Mesenchymal stem cell (in vitro differentiated cells and primary cell): ENCODE data around the gene GFOD1.
A peak's percentile ranks its signal among the peaks of the same experiment; 100 is the strongest.
"Not testable (repeated sequence)": the region's sequence is repeated elsewhere in the genome, so short reads cannot be mapped to it uniquely, and the experiment has no call there.

Source experiments
- DNase-seq: peaks from one replicate; pipeline ENCODE4 v3.0.0-alpha.2; 2013
- H2AFZ ChIP-seq: one replicate; pipeline ENCODE4 v1.6.1; 2013; ENCODE audit warnings: low read depth, mild to moderate bottlenecking, control low read depth, inconsistent platforms, low read length, moderate library complexity
- H2AK5ac ChIP-seq: 2 replicates; pipeline ENCODE4 v1.6.1; 2013; ENCODE audit warnings: low read length, moderate library complexity, mild to moderate bottlenecking, inconsistent platforms; ENCODE audit not compliant: severe bottlenecking
- H2BK120ac ChIP-seq: one replicate; pipeline ENCODE4 v1.6.1; 2013; ENCODE audit warnings: low read depth, mild to moderate bottlenecking, inconsistent platforms, low read length, moderate library complexity
- H2BK12ac ChIP-seq, 2 experiments: one replicate each; pipeline ENCODE4 v1.6.1; 2013; ENCODE audit warnings: inconsistent platforms in 2 of 2, low read length in 2 of 2, mild to moderate bottlenecking in 2 of 2, moderate library complexity in 2 of 2, control low read depth in 1 of 2
- H2BK15ac ChIP-seq: one replicate; pipeline ENCODE4 v1.6.1; 2013; ENCODE audit warnings: mild to moderate bottlenecking, low read depth, inconsistent platforms; ENCODE audit not compliant: poor library complexity, severe bottlenecking
- H2BK5ac ChIP-seq: 2 replicates; pipeline ENCODE4 v1.6.1; 2013; ENCODE audit warnings: low read depth, mild to moderate bottlenecking, low read length, control low read depth, inconsistent platforms; ENCODE audit not compliant: poor library complexity, severe bottlenecking
- H3K14ac ChIP-seq, 2 experiments: one replicate each; pipeline ENCODE4 v1.6.1; 2013; ENCODE audit warnings: inconsistent platforms in 2 of 2, low read length in 2 of 2, control low read depth in 1 of 2, mild to moderate bottlenecking in 1 of 2, moderate library complexity in 1 of 2
- H3K18ac ChIP-seq, 2 experiments: one replicate each; pipeline ENCODE4 v1.6.1; 2013; ENCODE audit warnings: inconsistent platforms in 2 of 2, low read length in 2 of 2, control low read depth in 1 of 2, low read depth in 1 of 2, mild to moderate bottlenecking in 1 of 2
- H3K23ac ChIP-seq, 2 experiments: one replicate each; pipeline ENCODE4 v1.6.1; 2013; ENCODE audit warnings: inconsistent platforms in 2 of 2, low read length in 2 of 2, mild to moderate bottlenecking in 2 of 2, moderate library complexity in 2 of 2, control low read depth in 1 of 2
- H3K27ac ChIP-seq: 2 replicates; pipeline ENCODE4 v1.5.1; 2013; ENCODE audit warnings: mild to moderate bottlenecking, moderate library complexity, low read length, control low read depth, inconsistent platforms; ENCODE audit not compliant: poor library complexity, severe bottlenecking
- H3K27me3 ChIP-seq, 2 experiments: 2 replicates each; pipeline versions ENCODE4 v1.6.1 to v1.7.0; 2013; ENCODE audit warnings: low read length in 2 of 2, mild to moderate bottlenecking in 2 of 2, moderate library complexity in 2 of 2, control low read depth in 1 of 2, inconsistent platforms in 1 of 2; ENCODE audit not compliant: control insufficient read depth in 1 of 2, insufficient read depth in 1 of 2
- H3K36me3 ChIP-seq, 2 experiments: 2 replicates each; pipeline versions ENCODE4 v1.6.1 to v1.7.0; 2013; ENCODE audit warnings: low read length in 2 of 2, control low read depth in 1 of 2, inconsistent platforms in 1 of 2, low read depth in 1 of 2, mild to moderate bottlenecking in 1 of 2; ENCODE audit not compliant: insufficient read depth in 2 of 2, control insufficient read depth in 1 of 2
- H3K4ac ChIP-seq, 2 experiments: one replicate each; pipeline ENCODE4 v1.6.1; 2013; ENCODE audit warnings: inconsistent platforms in 2 of 2, low read length in 2 of 2, mild to moderate bottlenecking in 2 of 2, moderate library complexity in 2 of 2, control low read depth in 1 of 2, low read depth in 1 of 2
- H3K4me1 ChIP-seq: 2 replicates; pipeline ENCODE4 v1.6.1; 2013; ENCODE audit warnings: low read depth, low read length, control low read depth; ENCODE audit not compliant: control insufficient read depth, insufficient read depth
- H3K4me2 ChIP-seq: 2 replicates; pipeline ENCODE4 v1.6.1; 2013; ENCODE audit warnings: low read length, mild to moderate bottlenecking, inconsistent platforms; ENCODE audit not compliant: poor library complexity, severe bottlenecking
- H3K4me3 ChIP-seq, 2 experiments: 2 replicates each; pipeline versions ENCODE4 v1.5.1 to v1.7.0; 2013; ENCODE audit warnings: low read length in 2 of 2, mild to moderate bottlenecking in 2 of 2, control low read depth in 1 of 2, low read depth in 1 of 2; ENCODE audit not compliant: insufficient read depth in 1 of 2
- H3K79me1 ChIP-seq: replicated peaks from 2 replicates; pipeline ENCODE4 v1.6.1; 2013; ENCODE audit warnings: mild to moderate bottlenecking, control low read depth, low read length, inconsistent platforms; ENCODE audit not compliant: poor library complexity, severe bottlenecking
- H3K9ac ChIP-seq: 2 replicates; pipeline ENCODE4 v1.7.0; 2013; ENCODE audit warnings: mild to moderate bottlenecking, low read length, moderate library complexity
- H3K9me3 ChIP-seq: 2 replicates; pipeline ENCODE4 v1.7.0; 2013; ENCODE audit warnings: mild to moderate bottlenecking, low read length; ENCODE audit not compliant: control insufficient read depth
- H4K8ac ChIP-seq: one replicate; pipeline ENCODE4 v1.6.1; 2013; ENCODE audit warnings: inconsistent platforms, mild to moderate bottlenecking, low read length, moderate library complexity
- H4K91ac ChIP-seq: one replicate; pipeline ENCODE4 v1.6.1; 2013; ENCODE audit warnings: mild to moderate bottlenecking, low read length, inconsistent platforms
- WGBS: methylation state at CpG from one replicate; pipeline ENCODE4 v1.1.7; 2013; ENCODE audit warnings: mixed read lengths; 5-methylcytosine and 5-hydroxymethylcytosine counted together

Gene GFOD1

DNA sequence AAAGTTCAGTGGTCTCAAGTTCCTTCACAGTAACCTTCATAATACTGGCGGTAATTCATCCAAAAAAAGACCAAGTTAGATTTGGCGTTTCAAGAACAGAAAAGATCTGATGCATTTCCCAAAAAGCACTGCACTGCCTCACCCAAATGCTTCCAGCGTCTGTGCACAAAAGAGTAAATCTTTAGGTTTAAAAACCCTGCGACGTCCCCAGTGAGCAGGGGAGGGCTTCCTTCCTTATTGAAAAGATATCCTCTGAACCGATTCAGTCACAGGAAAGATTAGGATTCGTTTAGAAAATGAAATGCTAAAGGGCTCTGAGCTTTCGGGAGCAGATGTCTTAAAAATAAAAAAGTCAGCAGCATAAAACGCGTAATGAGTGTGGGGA, 159.7 kb downstream of the GFOD1 start:
- DNase-seq, result no peak
- WGBS, result under 1% methylated on average over 10 of the region's 10 CpGs
- Histone ChIP-seq H2BK12ac (no peak overlapping the region), H3K4me3 (peak overlapping the region; percentile 28 to 97), H2BK5ac (no peak overlapping the region), H3K9me3 (no peaks in the 10 kb centered on the region), H2BK120ac (no peak overlapping the region), H3K4me1 (peaks cover 1% of the 10 kb centered on the region), H3K27me3 (no peaks in the 10 kb centered on the region), H3K18ac (peak overlapping the region in 1 of 2 experiments; percentile 5), H3K27ac (no peak overlapping the region), H3K9ac (peak overlapping the region; percentile 95), H3K79me1 (peaks cover 5% of the 10 kb centered on the region), H3K23ac (no peak overlapping the region), H2BK15ac (no peak overlapping the region), H2AK5ac (no peak overlapping the region), H3K14ac (no peak overlapping the region), H3K4me2 (peak overlapping the region; percentile 92), H2AFZ (no peak overlapping the region), H3K36me3 (peaks cover 3 to 27% of the 10 kb centered on the region in 2 experiments), H4K91ac (no peak overlapping the region), H3K4ac (peak overlapping the region in 1 of 2 experiments; percentile 12), H4K8ac (no peak overlapping the region)

- not testable (repeated sequence) for H4K8ac ChIP-seq, H2AK5ac ChIP-seq, H3K4me3 ChIP-seq, H2BK12ac ChIP-seq, DNase-seq, H3K9me3 ChIP-seq, H3K4me1 ChIP-seq, H3K4ac ChIP-seq, H3K18ac ChIP-seq, H2BK120ac ChIP-seq, H3K27me3 ChIP-seq, H3K14ac ChIP-seq, H2BK15ac ChIP-seq, H3K23ac ChIP-seq, H2AFZ ChIP-seq, H3K9ac ChIP-seq, H2BK5ac ChIP-seq, H4K91ac ChIP-seq, H3K4me2 ChIP-seq, H3K27ac ChIP-seq
- 88% methylated on average over 2 of the region's 3 CpGs for WGBS
- H3K36me3 ChIP-seq, result peaks cover 6 to 43% of the 10 kb centered on the region in 2 experiments
- H3K79me1 ChIP-seq, result peaks cover 12% of the 10 kb centered on the region
Measured at GRCh38 chr6:13326031-13326586, 161.3 kb downstream of the GFOD1 start.

GRCh38 chr6:13319891-13320564, 167.4 kb downstream of the GFOD1 start:
- Histone ChIP-seq H2AFZ (no peak overlapping the region), H3K27me3 (no peaks in the 10 kb centered on the region), H3K4ac (no peak overlapping the region), H2BK15ac (no peak overlapping the region), H4K91ac (no peak overlapping the region), H2BK12ac (no peak overlapping the region), H4K8ac (no peak overlapping the region), H3K9ac (no peak overlapping the region), H3K18ac (no peak overlapping the region), H2BK5ac (no peak overlapping the region), H3K23ac (no peak overlapping the region), H3K4me2 (no peak overlapping the region), H2AK5ac (no peak overlapping the region), H3K4me3 (no peak overlapping the region), H3K9me3 (no peaks in the 10 kb centered on the region), H3K79me1 (peaks cover 22% of the 10 kb centered on the region), H2BK120ac (no peak overlapping the region), H3K36me3 (peaks cover 34 to 93% of the 10 kb centered on the region in 2 experiments), H3K14ac (no peak overlapping the region), H3K4me1 (peaks cover 2% of the 10 kb centered on the region), H3K27ac (no peak overlapping the region)
- no peak for DNase-seq
- 95% methylated on average over 4 of the region's 5 CpGs for WGBS

DNA sequence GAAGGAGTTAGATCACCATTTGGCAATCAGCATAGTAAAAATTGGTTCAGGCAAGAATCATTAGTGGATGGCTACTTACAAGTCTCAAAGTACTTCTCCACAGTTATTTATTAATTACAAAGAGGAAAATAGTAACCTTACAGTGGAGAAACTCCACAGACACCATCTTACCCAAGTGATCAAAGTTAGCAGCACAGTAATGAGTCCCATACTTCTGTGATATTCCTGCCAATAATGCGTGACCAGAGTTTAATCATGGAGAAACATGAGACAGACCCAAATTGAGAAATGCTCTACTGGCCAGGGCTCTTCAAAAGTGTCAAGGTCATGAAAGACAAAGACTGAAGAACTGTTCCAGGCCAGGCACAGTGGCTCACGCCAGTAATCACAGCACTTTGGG, 168.6 kb downstream of the GFOD1 start:
- Histone ChIP-seq H3K9ac (no peak overlapping the region), H3K27ac (no peak overlapping the region), H2AFZ (no peak overlapping the region), H4K8ac (no peak overlapping the region), H3K27me3 (no peaks in the 10 kb centered on the region), H3K23ac (no peak overlapping the region), H2AK5ac (no peak overlapping the region), H3K4ac (no peak overlapping the region), H2BK5ac (no peak overlapping the region), H3K4me1 (peaks cover 2% of the 10 kb centered on the region), H3K18ac (no peak overlapping the region), H3K4me3 (no peak overlapping the region), H3K14ac (no peak overlapping the region), H2BK12ac (no peak overlapping the region), H2BK120ac (no peak overlapping the region), H3K4me2 (no peak overlapping the region), H3K79me1 (peaks cover 22% of the 10 kb centered on the region), H4K91ac (no peak overlapping the region), H3K36me3 (peaks cover 37 to 94% of the 10 kb centered on the region in 2 experiments), H3K9me3 (no peaks in the 10 kb centered on the region), H2BK15ac (no peak overlapping the region)
- DNase-seq, result no peak
- 97% methylated on average over 2 of the region's 2 CpGs for WGBS
